HUES64 (cell line): ENCODE results near the gene MAP2K3.
"Not testable (repeated sequence)": the region's sequence is repeated elsewhere in the genome, so short reads cannot be mapped to it uniquely, and the experiment has no call there.

Experiments used
- H3K27ac ChIP-seq: 2 replicates; pipeline ENCODE4 v1.7.0; 2013; ENCODE audit warnings: low read depth, low read length, inconsistent platforms
- H3K27me3 ChIP-seq: 2 replicates; pipeline ENCODE4 v1.6.1; 2013; ENCODE audit warnings: mild to moderate bottlenecking, low read length; ENCODE audit not compliant: insufficient read depth
- H3K36me3 ChIP-seq: 2 replicates; pipeline ENCODE4 v1.6.1; 2013; ENCODE audit warnings: mild to moderate bottlenecking, low read length; ENCODE audit not compliant: insufficient read depth
- H3K4me1 ChIP-seq: 2 replicates; pipeline ENCODE4 v1.6.1; 2013; ENCODE audit warnings: mild to moderate bottlenecking, low read length, moderate library complexity; ENCODE audit not compliant: insufficient read depth
- H3K4me3 ChIP-seq: 2 replicates; pipeline ENCODE4 v1.5.1; 2013; ENCODE audit warnings: mild to moderate bottlenecking, low read length, moderate library complexity
- H3K9ac ChIP-seq: 2 replicates; pipeline ENCODE4 v1.6.1; 2013; ENCODE audit warnings: mild to moderate bottlenecking, low read depth, low read length
- H3K9me3 ChIP-seq: 2 replicates; pipeline ENCODE4 v1.6.1; 2013; ENCODE audit warnings: low read depth, low read length; ENCODE audit not compliant: insufficient read depth
- WGBS: fragments of 150-250, 120-280 bp; methylation state at CpG from one replicate; pipeline ENCODE4 v1.1.7; 2013; ENCODE audit warnings: missing lambda C conversion rate; 5-methylcytosine and 5-hydroxymethylcytosine counted together

The MAP2K3 gene

DNA sequence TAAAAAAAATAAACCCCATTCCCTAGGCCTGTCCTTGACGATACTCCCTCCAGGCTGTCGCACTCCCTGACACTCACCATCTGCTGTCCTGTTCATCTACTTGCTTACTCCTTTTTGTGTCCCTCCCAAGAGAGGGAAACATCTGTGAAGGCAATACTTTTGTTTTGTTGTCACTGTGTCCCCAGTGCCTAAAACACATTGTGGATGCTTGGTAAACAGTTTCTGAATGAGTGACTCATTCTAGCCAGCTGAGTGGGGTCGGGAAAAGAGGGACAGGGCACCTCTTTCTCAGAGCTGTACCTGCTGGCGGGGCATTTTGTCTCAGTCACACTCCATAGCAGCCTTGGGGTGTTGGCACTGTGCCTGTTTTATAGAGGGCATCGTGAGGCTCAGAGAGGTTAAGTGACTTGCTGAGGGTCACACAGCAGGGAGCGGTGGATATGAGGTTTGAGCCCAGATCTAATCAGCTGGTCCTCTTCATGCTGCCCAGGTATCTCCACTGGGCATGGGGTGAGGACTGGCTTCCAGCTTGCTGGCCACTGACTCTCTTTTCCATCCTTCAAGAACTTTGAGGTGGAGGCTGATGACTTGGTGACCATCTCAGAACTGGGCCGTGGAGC lies 15.6 kb downstream of the MAP2K3 start:
- peaks cover 46% of the 10 kb centered on the region for H3K36me3 ChIP-seq
- H3K27me3 ChIP-seq, result no peaks in the 10 kb centered on the region
- H3K4me1 ChIP-seq, result no peaks in the 10 kb centered on the region
- 65% methylated on average over 7 of the region's 7 CpGs for WGBS
- peaks cover 18% of the 10 kb centered on the region; the same call in 1 of the 2 replicates for H3K9me3 ChIP-seq
- H3K9ac ChIP-seq, result no peak overlapping the region
- H3K4me3 ChIP-seq, result no peak overlapping the region
- no peak overlapping the region for H3K27ac ChIP-seq

DNA sequence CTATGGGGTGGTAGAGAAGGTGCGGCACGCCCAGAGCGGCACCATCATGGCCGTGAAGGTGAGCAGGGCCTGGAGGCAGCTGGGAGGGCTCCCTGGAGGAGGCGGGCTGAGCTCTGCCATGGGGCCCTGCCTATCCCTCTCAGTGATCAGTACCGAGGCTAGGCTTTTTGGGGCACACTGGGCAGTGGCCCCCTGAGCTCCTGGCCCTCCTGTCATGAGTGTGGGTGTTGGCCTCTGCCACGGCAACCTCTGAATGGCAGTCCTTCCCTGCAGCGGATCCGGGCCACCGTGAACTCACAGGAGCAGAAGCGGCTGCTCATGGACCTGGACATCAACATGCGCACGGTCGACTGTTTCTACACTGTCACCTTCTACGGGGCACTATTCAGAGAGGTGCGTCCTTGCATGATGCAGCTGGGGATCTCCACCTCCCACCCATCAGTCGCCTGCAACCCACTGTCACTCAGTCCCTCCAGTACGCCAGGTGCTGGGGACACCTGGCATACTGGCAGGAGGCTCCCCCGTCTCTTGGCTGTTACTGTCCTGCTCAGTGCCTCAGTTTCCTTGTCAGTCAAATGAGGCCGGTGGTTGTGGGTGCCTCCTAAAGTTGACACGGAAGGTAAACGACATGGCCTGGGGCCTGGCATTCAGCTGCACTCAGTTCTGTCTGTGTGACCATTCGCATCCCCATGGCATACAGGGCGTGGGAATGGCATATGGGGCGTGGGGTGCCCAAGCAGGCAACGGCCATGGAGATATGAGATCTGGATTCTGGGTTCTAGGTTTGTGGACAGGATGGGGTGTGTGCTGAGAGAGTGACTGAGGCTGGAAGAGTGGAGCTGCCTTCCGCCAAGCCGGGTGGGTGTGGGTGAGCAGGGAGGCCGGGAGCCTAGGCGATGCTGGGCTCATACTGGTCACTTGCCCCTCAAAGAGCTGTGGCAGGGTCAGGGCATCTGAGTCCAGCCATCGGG lies 16.4 kb downstream of the MAP2K3 start:
- H3K27me3 ChIP-seq, result no peaks in the 10 kb centered on the region
- H3K4me3 ChIP-seq, result no peak overlapping the region
- no peak overlapping the region for H3K27ac ChIP-seq
- no peaks in the 10 kb centered on the region for H3K4me1 ChIP-seq
- 78% methylated on average over 31 of the region's 31 CpGs for WGBS
- peaks cover 18% of the 10 kb centered on the region; the same call in 1 of the 2 replicates for H3K9me3 ChIP-seq
- H3K9ac ChIP-seq, result no peak overlapping the region
- peaks cover 46% of the 10 kb centered on the region for H3K36me3 ChIP-seq

GRCh38 chr17:21301593-21302550 lies 17.4 kb downstream of the MAP2K3 start:
- peaks cover 46% of the 10 kb centered on the region for H3K36me3 ChIP-seq
- H3K9me3 ChIP-seq, result peaks cover 18% of the 10 kb centered on the region; the same call in 1 of the 2 replicates
- no peak overlapping the region for H3K27ac ChIP-seq
- H3K4me3 ChIP-seq, result no peak overlapping the region
- no peaks in the 10 kb centered on the region for H3K27me3 ChIP-seq
- no peaks in the 10 kb centered on the region for H3K4me1 ChIP-seq
- WGBS, result 80% methylated on average over 19 of the region's 19 CpGs
- H3K9ac ChIP-seq, result no peak overlapping the region

GRCh38 chr17:21302711-21303425 lies 18.4 kb downstream of the MAP2K3 start:
- Histone ChIP-seq H3K27ac (no peak overlapping the region), H3K27me3 (no peaks in the 10 kb centered on the region), H3K4me1 (no peaks in the 10 kb centered on the region), H3K4me3 (no peak overlapping the region), H3K9ac (no peak overlapping the region), H3K9me3 (peaks cover 18% of the 10 kb centered on the region; the same call in 1 of the 2 replicates), H3K36me3 (peaks cover 46% of the 10 kb centered on the region)
- 78% methylated on average over 21 of the region's 21 CpGs for WGBS

DNA sequence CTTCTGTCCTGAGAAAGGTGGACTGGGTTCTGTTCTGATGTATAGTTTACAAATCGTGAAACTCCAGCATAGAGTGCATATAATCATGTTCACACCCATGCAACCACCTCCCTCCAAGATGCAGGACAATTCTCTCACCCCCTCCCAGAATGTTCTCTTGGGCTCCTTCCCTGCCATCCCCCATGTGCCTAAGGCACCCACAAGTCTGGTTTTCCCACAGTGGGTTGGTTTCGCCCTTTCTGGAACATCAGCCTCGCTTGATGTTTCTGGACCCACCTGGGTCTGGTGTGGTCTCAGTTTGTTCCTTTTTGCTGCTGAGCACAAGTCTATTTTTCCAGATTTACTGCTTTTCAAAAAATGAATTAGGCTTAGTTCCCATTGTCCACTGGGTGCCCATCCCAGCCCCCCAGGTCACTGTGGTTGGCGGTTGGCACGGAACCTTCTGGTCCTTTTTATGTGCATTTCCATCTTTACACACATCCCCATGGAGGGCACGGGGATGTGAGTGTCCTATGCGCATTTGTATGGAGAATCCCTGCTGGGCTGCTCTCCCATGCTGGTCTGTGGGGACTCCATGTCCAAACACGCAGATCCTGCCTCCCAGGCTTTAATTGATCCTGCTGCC lies 19.0 kb downstream of the MAP2K3 start:
- Histone ChIP-seq H3K27ac (no peak overlapping the region), H3K4me3 (no peak overlapping the region), H3K9ac (no peak overlapping the region), H3K9me3 (peaks cover 18% of the 10 kb centered on the region; the same call in 1 of the 2 replicates), H3K36me3 (peaks cover 48% of the 10 kb centered on the region), H3K4me1 (no peaks in the 10 kb centered on the region), H3K27me3 (no peaks in the 10 kb centered on the region)
- WGBS, result 88% methylated on average over 8 of the region's 8 CpGs

DNA sequence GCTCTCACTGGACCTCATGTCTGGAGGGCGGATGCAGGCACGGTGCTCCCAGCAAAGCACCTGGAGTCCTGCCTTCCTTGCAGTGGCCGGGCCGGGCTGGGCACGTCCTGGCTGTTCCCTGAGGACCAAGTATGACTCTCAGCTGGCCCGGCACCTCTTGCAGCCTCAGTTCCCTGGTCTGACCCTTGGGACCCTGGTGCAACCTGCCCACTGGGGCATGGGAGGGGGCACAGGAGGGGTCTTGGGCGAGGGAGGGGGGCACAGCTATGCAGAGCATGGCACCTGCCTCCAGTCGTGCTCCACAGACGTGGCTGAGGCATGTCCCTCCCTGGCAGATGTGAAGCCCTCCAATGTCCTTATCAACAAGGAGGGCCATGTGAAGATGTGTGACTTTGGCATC lies 19.6 kb downstream of the MAP2K3 start:
- no peaks in the 10 kb centered on the region for H3K4me1 ChIP-seq
- peaks cover 18% of the 10 kb centered on the region; the same call in 1 of the 2 replicates for H3K9me3 ChIP-seq
- no peak overlapping the region for H3K4me3 ChIP-seq
- no peak overlapping the region for H3K9ac ChIP-seq
- H3K27me3 ChIP-seq, result no peaks in the 10 kb centered on the region
- peaks cover 49% of the 10 kb centered on the region for H3K36me3 ChIP-seq
- no peak overlapping the region for H3K27ac ChIP-seq
- WGBS, result 85% methylated on average over 9 of the region's 9 CpGs

DNA sequence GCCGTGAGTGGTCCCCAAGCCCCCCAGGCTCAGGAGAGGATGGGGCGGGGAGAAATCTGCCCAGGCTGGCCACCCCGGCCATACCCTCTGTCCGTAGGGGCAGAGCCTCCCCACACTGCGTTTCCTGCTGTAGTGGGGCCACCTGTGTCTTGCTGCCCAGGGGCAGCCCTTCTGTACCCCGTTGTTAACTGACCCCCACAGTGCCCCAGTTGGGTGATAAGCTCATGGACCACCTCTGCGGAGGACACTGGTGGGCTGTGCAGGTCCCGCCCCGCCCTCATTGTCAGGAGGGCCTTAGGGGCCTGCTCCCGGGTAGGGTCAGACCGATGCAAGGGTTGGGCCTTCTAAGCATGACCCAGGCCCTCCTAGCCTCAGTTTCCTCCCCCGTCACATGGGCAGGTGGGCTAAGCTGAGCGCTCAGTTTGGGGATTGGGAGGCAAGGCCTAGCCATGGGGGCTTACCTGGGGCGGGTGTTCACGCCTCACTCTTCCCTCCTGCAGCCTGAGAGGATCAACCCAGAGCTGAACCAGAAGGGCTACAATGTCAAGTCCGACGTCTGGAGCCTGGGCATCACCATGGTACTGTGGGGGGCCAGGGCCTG lies 20.1 kb downstream of the MAP2K3 start:
- not testable (repeated sequence) for H3K4me1 ChIP-seq, H3K4me3 ChIP-seq, H3K27ac ChIP-seq, H3K27me3 ChIP-seq, H3K9ac ChIP-seq
- Histone ChIP-seq H3K36me3 (peaks cover 47% of the 10 kb centered on the region), H3K9me3 (peaks cover 18% of the 10 kb centered on the region; the same call in 1 of the 2 replicates)
- 89% methylated on average over 17 of the region's 17 CpGs for WGBS

DNA sequence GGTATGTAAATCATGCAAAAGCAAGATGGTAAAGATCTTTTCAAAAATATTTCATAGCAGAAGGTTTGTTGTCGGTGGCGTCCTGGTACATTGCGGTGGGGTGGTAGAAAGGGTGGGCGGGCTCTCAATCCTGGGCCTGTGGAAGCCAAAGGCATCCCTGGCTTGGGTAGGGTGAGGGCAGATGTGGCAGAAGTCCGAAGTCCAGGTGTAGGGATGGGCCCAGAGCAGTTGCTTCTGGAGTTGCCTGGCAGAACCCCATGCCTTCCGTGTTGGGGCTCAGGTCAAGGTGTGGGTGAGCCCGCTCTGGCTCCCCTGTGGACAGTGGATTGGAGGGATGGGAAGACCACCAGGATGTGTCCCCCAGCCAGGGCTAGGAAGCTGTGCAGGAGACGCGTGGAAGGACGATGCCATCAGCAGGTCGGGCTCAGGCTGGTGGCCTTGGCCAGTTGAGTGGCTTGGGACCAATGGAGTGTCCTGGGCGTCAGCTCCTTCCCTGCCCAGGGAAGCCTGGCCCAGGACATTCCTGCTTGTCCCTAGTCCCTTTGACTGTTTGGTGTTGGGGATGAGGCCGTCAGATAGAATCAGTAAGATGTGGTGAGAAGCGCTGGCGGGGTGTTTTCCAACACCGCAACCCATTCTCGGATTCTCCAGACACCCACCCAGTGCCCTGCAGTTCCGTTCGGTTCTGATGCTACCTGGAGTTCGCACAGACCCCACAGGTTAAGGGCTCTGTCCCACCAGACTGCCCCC lies 21.1 kb downstream of the MAP2K3 start:
- H3K4me3 ChIP-seq, H3K27me3 ChIP-seq, H3K27ac ChIP-seq, H3K9ac ChIP-seq, H3K4me1 ChIP-seq: not testable (repeated sequence)
- WGBS, result 95% methylated on average over 14 of the region's 20 CpGs
- H3K9me3 ChIP-seq, result peaks cover 11% of the 10 kb centered on the region; the same call in 1 of the 2 replicates
- peaks cover 38% of the 10 kb centered on the region for H3K36me3 ChIP-seq

DNA sequence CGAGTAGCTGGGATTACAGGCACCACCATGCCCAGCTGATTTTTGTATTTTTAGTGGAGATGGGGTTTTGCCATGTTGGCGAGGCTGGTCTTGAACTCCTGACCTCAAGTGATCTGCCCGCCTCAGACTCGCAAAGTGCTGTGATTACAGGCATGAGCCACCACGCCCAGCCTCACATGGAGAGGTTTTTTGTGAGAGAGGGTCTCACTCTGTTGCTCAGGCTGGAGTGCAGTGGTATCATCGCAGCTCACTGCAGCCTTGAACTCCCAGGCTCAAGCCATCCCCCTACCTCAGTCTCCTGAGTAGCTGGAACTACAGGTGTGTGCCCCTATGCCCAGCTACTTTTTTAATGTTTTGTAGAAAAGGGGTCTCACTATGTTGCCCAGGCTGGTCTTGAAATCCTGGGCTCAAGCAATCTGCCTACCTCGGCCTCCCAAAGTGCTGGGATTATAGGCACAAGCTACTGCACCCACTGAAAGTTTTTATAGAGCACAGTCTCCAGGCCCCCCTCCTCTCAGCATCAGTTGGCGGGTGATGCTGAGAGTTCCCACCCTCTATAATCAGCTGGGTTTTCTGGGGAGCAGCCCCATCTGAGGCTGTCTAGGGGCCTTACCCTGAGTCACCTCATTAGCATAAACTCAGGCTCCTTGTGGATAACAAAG lies 22.2 kb downstream of the MAP2K3 start:
- 88% methylated on average over 8 of the region's 8 CpGs for WGBS

More for the DNA sequence above, 22.2 kb downstream of the MAP2K3 start:
- not testable (repeated sequence) for H3K27me3 ChIP-seq, H3K4me1 ChIP-seq, H3K4me3 ChIP-seq, H3K9ac ChIP-seq, H3K27ac ChIP-seq
- Histone ChIP-seq H3K9me3 (peaks cover 11% of the 10 kb centered on the region; the same call in 1 of the 2 replicates), H3K36me3 (peaks cover 28% of the 10 kb centered on the region)
